ENCODE measurements around the gene LUC7L3. TPM values are rescaled to one million over a fixed set of nuclear protein-coding genes. Genes with fewer than 3 reads are reported as not detected.

Gene LUC7L3
- total and polyA plus RNA-seq, 10 of the 15 experiments (the other 5 are each of a cell fraction or from before 2014, with no cell fraction given) = 51.3 to 176 (median 149) TPM

DNA sequence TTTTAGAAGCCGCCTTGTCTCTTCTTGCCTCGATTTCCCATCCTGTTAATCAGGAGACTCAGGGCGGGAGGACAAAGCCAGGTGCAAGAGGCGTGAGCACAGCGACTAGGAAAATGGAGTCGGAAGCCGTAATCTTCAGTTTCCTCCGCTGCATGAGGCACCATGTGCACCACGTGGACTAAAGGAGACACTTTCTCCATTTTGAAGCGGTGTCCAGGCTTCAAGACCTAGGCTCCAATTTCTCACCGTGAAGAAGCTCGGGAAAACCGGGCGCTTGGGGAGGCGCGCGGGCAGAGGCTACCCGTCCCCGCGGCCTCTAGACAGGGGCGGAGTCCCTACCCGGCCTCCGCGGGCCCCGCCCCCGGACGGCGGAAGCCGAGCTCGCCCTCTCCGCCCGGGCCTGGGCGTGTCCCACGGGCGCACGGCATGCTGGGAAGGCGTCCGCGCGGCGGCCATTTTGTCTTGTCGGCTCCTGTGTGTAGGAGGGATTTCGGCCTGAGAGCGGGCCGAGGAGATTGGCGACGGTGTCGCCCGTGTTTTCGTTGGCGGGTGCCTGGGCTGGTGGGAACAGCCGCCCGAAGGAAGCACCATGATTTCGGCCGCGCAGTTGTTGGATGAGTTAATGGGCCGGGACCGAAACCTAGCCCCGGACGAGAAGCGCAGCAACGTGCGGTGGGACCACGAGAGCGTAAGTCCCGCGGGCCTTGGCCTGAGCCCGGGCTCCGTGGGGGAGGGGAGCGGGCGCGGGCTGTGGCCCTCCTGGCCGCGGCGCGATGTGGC, at the start of gene LUC7L3 (continued):
- TF ChIP-seq, protein P1, sequence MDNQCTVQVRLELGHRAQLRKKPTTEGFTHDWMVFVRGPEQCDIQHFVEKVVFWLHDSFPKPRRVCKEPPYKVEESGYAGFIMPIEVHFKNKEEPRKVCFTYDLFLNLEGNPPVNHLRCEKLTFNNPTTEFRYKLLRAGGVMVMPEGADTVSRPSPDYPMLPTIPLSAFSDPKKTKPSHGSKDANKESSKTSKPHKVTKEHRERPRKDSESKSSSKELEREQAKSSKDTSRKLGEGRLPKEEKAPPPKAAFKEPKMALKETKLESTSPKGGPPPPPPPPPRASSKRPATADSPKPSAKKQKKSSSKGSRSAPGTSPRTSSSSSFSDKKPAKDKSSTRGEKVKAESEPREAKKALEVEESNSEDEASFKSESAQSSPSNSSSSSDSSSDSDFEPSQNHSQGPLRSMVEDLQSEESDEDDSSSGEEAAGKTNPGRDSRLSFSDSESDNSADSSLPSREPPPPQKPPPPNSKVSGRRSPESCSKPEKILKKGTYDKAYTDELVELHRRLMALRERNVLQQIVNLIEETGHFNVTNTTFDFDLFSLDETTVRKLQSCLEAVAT (IDR thresholded peaks at IDR 0.05) = peak; percentile 45
- TF ChIP-seq SMAD5 (IDR thresholded peaks at IDR 0.05; ENCODE audit: low read depth) (peak; percentile 92), YBX1 (IDR thresholded peaks at IDR 0.05) (no peak), POLR2AphosphoS2 (IDR thresholded peaks at IDR 0.05; ENCODE audit: low read depth, low read length) (peak; percentile 81; the same call in 1 of the 2 replicates), ZNF274 (IDR thresholded peaks at IDR 0.05; ENCODE audit: insufficient read depth, insufficient read length) (no peak), BCL11A (IDR thresholded peaks at IDR 0.05; ENCODE audit: low read depth, low read length) (no peak), DPF2 (IDR thresholded peaks at IDR 0.05) (peak; percentile 58; the same call in 1 of the 2 replicates), NFYB (IDR thresholded peaks at IDR 0.05; ENCODE audit: insufficient read depth, low read depth, low read length) (no peak), NR2C1 (IDR thresholded peaks at IDR 0.05) (peak; percentile 66), MEF2B (IDR thresholded peaks at IDR 0.05; ENCODE audit: partially characterized antibody, poor library complexity, severe bottlenecking) (no peak)

DNA sequence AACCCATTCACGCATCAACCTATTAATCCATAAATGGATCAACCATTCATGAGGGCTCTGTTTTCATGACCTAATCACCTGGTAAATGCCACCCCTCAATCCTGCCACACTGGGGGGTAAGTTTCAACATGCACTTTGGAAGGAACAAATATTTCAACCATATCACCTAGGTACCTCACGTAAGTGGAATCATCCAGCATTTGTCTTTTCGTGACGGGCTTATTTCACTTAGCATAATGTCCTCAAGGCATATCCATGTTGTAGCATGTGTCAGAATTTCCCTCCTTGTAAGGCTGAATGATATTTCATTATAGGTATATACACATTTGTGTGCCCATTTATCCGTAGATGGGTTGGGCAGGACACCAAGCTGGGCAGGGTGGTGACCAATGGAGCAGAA, 47.3 kb upstream of the LUC7L3 start:
- no peaks in the 10 kb centered on the region for H3K79me2 ChIP-seq (ENCODE audit: control insufficient read depth, insufficient read depth, low read length)
- H3K27ac ChIP-seq (ENCODE audit: control insufficient read depth, insufficient read depth) = no peak overlapping the region
- H3K4me1 ChIP-seq (ENCODE audit: control insufficient read depth, insufficient read depth, low read length) = no peaks in the 10 kb centered on the region
- 60% methylated on average over 5 of the region's 5 CpGs for WGBS (ENCODE audit: insufficient coverage, insufficient replicate concordance, low lambda C conversion rate, missing lambda C conversion rate)
- no peaks in the 10 kb centered on the region for H3K36me3 ChIP-seq (ENCODE audit: control insufficient read depth in 2 of 2, insufficient read depth in 2 of 2, low read length in 1 of 2)
- no TSS peak for BruUV-seq (replicated peaks)
- POLR2A ChIA-PET = no interaction called here
- H2AFZ ChIP-seq (ENCODE audit: control insufficient read depth, low read depth, low read length) = no peak overlapping the region
- intact Hi-C loops (cut with micrococcal nuclease; ENCODE audit: unreplicated experiment) (no loop called here), in situ Hi-C loops (cut with MboI) (no loop called here)
- H3K9me3 ChIP-seq (replicated peaks; ENCODE audit: control insufficient read depth, insufficient read depth, low read length) = no peaks in the 10 kb centered on the region
- RAD21 ChIA-PET (ENCODE audit: unreplicated experiment) = no interaction called here
- DNase-seq (ENCODE audit: low read depth, low spot score) (no peak), FAIRE-seq (no peak), ATAC-seq (no peak)
- CTCF ChIA-PET = no interaction called here
- no peak overlapping the region for H3K9ac ChIP-seq (ENCODE audit: control insufficient read depth, insufficient read depth, low read length)
- no peak overlapping the region for H3K4me3 ChIP-seq
- SMC1A ChIA-PET (ENCODE audit: uncharacterized antibody, unreplicated experiment) = interaction anchor here (0.8 kb wide), 1 partner anchor 24 kb away, joined by 3 read pairs; no protein-coding TSS in a partner anchor
- no peak overlapping the region for H3K4me2 ChIP-seq (ENCODE audit: control insufficient read depth, insufficient read depth)
- H4K20me1 ChIP-seq (ENCODE audit: control insufficient read depth, insufficient read depth) = no peaks in the 10 kb centered on the region
- H3K27me3 ChIP-seq (replicated peaks in 1 of 2; ENCODE audit: control insufficient read depth in 2 of 2, insufficient read depth in 2 of 2, low read length in 1 of 2) = no peaks in the 10 kb centered on the region
- TF ChIP-seq RBBP5 (conservative IDR thresholded peaks at IDR 0.05) = no peak
- no peak for TF ChIP-seq ZNF217 (IDR thresholded peaks at IDR 0.05)
- no peak for TF ChIP-seq JUNB (IDR thresholded peaks at IDR 0.05)
- TF ChIP-seq HCFC1 (IDR thresholded peaks at IDR 0.05; ENCODE audit: low read length) = no peak
- TF ChIP-seq RCOR1 (conservative IDR thresholded peaks at IDR 0.05; ENCODE audit: low read depth, low read length) = no peak
- no peak for TF ChIP-seq BHLHE40 (IDR thresholded peaks at IDR 0.05; ENCODE audit: borderline replicate concordance in 1 of 2, low read depth in 2 of 2, low read length in 1 of 2)
- TF ChIP-seq EED (IDR thresholded peaks at IDR 0.05; ENCODE audit: low read depth) = no peak
- no peak for TF ChIP-seq SREBF2 (IDR thresholded peaks at IDR 0.05; ENCODE audit: low read length)
- no peak for TF ChIP-seq FOXK2 (IDR thresholded peaks at IDR 0.05)
- TF ChIP-seq, protein P2, sequence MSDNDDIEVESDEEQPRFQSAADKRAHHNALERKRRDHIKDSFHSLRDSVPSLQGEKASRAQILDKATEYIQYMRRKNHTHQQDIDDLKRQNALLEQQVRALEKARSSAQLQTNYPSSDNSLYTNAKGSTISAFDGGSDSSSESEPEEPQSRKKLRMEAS (IDR thresholded peaks at IDR 0.05; ENCODE audit: low read depth, low read length) = no peak
- no peak for TF ChIP-seq POU2F2 (IDR thresholded peaks at IDR 0.05; ENCODE audit: borderline replicate concordance, low read depth, low read length)
- TF ChIP-seq, protein P3, sequence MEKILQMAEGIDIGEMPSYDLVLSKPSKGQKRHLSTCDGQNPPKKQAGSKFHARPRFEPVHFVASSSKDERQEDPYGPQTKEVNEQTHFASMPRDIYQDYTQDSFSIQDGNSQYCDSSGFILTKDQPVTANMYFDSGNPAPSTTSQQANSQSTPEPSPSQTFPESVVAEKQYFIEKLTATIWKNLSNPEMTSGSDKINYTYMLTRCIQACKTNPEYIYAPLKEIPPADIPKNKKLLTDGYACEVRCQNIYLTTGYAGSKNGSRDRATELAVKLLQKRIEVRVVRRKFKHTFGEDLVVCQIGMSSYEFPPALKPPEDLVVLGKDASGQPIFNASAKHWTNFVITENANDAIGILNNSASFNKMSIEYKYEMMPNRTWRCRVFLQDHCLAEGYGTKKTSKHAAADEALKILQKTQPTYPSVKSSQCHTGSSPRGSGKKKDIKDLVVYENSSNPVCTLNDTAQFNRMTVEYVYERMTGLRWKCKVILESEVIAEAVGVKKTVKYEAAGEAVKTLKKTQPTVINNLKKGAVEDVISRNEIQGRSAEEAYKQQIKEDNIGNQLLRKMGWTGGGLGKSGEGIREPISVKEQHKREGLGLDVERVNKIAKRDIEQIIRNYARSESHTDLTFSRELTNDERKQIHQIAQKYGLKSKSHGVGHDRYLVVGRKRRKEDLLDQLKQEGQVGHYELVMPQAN (conservative IDR thresholded peaks at IDR 0.05) = no peak

Measured in GM12878 (cell line).